GM23248 (cell line): ENCODE data around the gene SSTR5. TPM values are rescaled to one million over a fixed set of nuclear protein-coding genes. Genes with fewer than 3 reads are reported as not detected.

ENCODE experiments used
- DNase-seq: peaks from one replicate; pipeline ENCODE4 v3.0.0-alpha.2; 2015
- H2AFZ ChIP-seq: fragments of 200-600 bp; sonication (generic); 2 replicates; pipeline ENCODE4 v1.6.1; 2016; ENCODE audit warnings: antibody characterized with exemption
- H3F3A ChIP-seq: fragments of 200-600 bp; sonication (generic); 2 replicates; pipeline ENCODE4 v1.6.1; 2016; ENCODE audit warnings: mild to moderate bottlenecking, antibody characterized with exemption, mixed run types; ENCODE audit not compliant: insufficient read depth
- H3K27ac ChIP-seq: fragments of 200-600 bp; sonication (generic); 2 replicates; pipeline ENCODE4 v1.5.1; 2016; ENCODE audit warnings: mild to moderate bottlenecking
- H3K27me3 ChIP-seq: fragments of 200-600 bp; sonication (generic); replicated peaks from 2 replicates; pipeline ENCODE4 v1.6.1; 2016; ENCODE audit warnings: mild to moderate bottlenecking; ENCODE audit not compliant: insufficient read depth
- H3K36me3 ChIP-seq: fragments of 200-600 bp; sonication (generic); 2 replicates; pipeline ENCODE4 v1.6.1; 2016; ENCODE audit warnings: low read depth, mild to moderate bottlenecking
- H3K4me1 ChIP-seq: fragments of 200-600 bp; sonication (generic); 2 replicates; pipeline ENCODE4 v1.6.1; 2016; ENCODE audit warnings: mild to moderate bottlenecking; ENCODE audit not compliant: insufficient read depth
- H3K4me2 ChIP-seq: fragments of 200-600 bp; sonication (generic); one replicate; pipeline ENCODE4 v1.6.1; 2016; ENCODE audit warnings: mild to moderate bottlenecking; ENCODE audit not compliant: unreplicated experiment
- H3K4me3 ChIP-seq: fragments of 200-600 bp; sonication (generic); 2 replicates; pipeline ENCODE4 v1.5.1; 2016; ENCODE audit warnings: mild to moderate bottlenecking
- H3K79me2 ChIP-seq: fragments of 200-600 bp; sonication (generic); 2 replicates; pipeline ENCODE4 v1.6.1; 2016; ENCODE audit warnings: mild to moderate bottlenecking; ENCODE audit not compliant: insufficient read depth
- H3K9ac ChIP-seq: fragments of 200-600 bp; sonication (generic); 2 replicates; pipeline ENCODE4 v1.6.1; 2016; ENCODE audit warnings: mild to moderate bottlenecking
- H3K9me2 ChIP-seq: fragments of 200-600 bp; sonication (generic); 2 replicates; pipeline ENCODE4 v1.6.1; 2016; ENCODE audit warnings: mixed run types, mild to moderate bottlenecking, moderate library complexity; ENCODE audit not compliant: insufficient read depth
- H3K9me3 ChIP-seq: fragments of 200-600 bp; sonication (generic); one replicate; pipeline ENCODE4 v1.6.1; 2017; ENCODE audit warnings: low read depth
- H4K20me1 ChIP-seq: fragments of 200-600 bp; sonication (generic); 2 replicates; pipeline ENCODE4 v1.6.0; 2016; ENCODE audit not compliant: insufficient read depth
- EZH2 ChIP-seq: fragments of 200-600 bp; sonication (generic); IDR thresholded peaks from 2 replicates; pipeline ENCODE4 v1.6.1; 2018; ENCODE audit warnings: antibody characterized with exemption, mild to moderate bottlenecking; ENCODE audit not compliant: insufficient read depth, poor library complexity, severe bottlenecking
- EZH2phosphoT487 ChIP-seq: fragments of 200-600 bp; sonication (generic); IDR thresholded peaks from 2 replicates; pipeline ENCODE4 v1.6.1; 2018; ENCODE audit warnings: antibody characterized with exemption, moderate library complexity, mild to moderate bottlenecking, low read depth; ENCODE audit not compliant: insufficient read depth
- WGBS, 2 experiments: methylation state at CpG; one replicate each; pipeline ENCODE4 v1.1.6; 2015 to 2017; ENCODE audit warnings: low lambda C conversion rate in 2 of 2, low coverage in 1 of 2; ENCODE audit errors: missing lambda C conversion rate in 2 of 2; 5-methylcytosine and 5-hydroxymethylcytosine counted together
- in situ Hi-C: fragments of 300-500 bp; cut with MboI; formaldehyde crosslinking; loops from 2 replicates; pipeline ENCODE4 v1.15.0; 2020
- polyA plus RNA-seq: library from polyadenylated mRNA; unstranded; fragments of >200 nt; fragmentation: Nextera tagmentation; extraction: Ambion mirVana; gene quantifications from 2 replicates; pipeline ENCODE4 v1.2.1, GENCODE V29; 2016
- total RNA-seq: library from RNA; depleted of rRNA; stranded (reverse); fragments of >200 nt; shearing (Covaris generic); gene quantifications from 2 replicates; pipeline ENCODE4 v1.2.3, GENCODE V29; 2014

The SSTR5 gene
- total and polyA plus RNA-seq, 2 experiments from 2014 or later: not detected

GRCh38 chr16:1060416-1061340 lies 11.9 kb upstream of the SSTR5 start:
- no peak for TF ChIP-seq EZH2
- no peak for TF ChIP-seq EZH2phosphoT487
- no peaks in the 10 kb centered on the region for H3K79me2 ChIP-seq
- in situ Hi-C loops: loop anchor here (25.0 kb wide), 1 partner anchor 248 kb away; the partner anchor contains the start of gene GNG13
- H3K9me2 ChIP-seq: no peaks in the 10 kb centered on the region
- peaks cover 15% of the 10 kb centered on the region for H3K27me3 ChIP-seq
- no peak for DNase-seq
- H3K4me3 ChIP-seq: no peak overlapping the region
- H4K20me1 ChIP-seq: no peaks in the 10 kb centered on the region
- no peak overlapping the region for H3K4me2 ChIP-seq
- WGBS, 2 experiments: 62 to 64% methylated on average over 33 to 42 of the region's 42 CpGs
- no peak overlapping the region for H3K9ac ChIP-seq
- no peak overlapping the region for H3K27ac ChIP-seq
- no peaks in the 10 kb centered on the region for H3F3A ChIP-seq
- no peaks in the 10 kb centered on the region for H3K36me3 ChIP-seq
- no peaks in the 10 kb centered on the region for H3K9me3 ChIP-seq
- no peak overlapping the region for H2AFZ ChIP-seq
- no peaks in the 10 kb centered on the region for H3K4me1 ChIP-seq

DNA sequence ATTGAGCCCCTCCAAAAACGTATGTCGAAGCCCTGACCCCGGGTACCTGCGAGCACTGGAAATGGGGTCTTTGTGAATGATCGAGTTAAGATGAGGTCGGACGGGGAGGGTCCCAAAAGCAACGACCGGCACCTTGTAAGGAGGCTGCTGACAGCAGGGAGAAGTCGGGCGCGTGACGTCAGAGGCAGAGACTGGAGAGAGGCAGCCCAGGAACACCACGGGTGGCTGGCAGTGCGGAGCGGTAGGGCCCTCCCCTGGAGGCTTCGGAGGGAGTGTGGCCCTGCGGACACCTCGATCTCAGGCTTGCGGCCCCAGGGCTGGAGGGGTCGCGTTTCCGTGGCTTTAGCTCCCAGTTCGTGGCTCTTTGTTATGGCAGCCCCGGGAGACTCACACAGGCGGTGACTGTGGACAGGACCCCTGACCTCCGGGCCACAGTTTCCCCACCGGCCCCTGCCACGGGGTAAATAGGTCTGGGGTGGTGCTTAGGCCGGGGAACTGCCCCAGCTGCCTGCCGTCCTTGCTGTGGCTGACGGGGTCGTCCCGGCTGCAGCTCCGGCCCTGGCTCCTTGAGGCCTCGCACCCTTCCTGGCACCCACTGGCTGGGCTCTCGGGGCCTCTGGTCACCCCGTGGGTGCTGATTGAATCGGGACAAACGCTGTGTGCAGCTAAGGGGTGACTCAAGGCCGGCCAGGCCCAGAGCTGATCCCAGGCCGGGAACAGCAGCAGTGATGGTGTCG lies 10.6 kb upstream of the SSTR5 start:
- no peak for DNase-seq
- no peaks in the 10 kb centered on the region for H3K36me3 ChIP-seq
- H2AFZ ChIP-seq: no peak overlapping the region
- H3K79me2 ChIP-seq: no peaks in the 10 kb centered on the region
- H3K4me1 ChIP-seq: no peaks in the 10 kb centered on the region
- in situ Hi-C loops: loop anchor here (25.0 kb wide), 1 partner anchor 250 kb away; the partner anchor contains the start of gene GNG13
- no peak overlapping the region for H3K4me2 ChIP-seq
- 70 to 74% methylated on average over 40 to 43 of the region's 43 CpGs for WGBS, 2 experiments
- no peak for TF ChIP-seq EZH2
- TF ChIP-seq EZH2phosphoT487: no peak
- H3K9me2 ChIP-seq: no peaks in the 10 kb centered on the region
- no peak overlapping the region for H3K9ac ChIP-seq
- no peaks in the 10 kb centered on the region for H4K20me1 ChIP-seq
- no peak overlapping the region for H3K4me3 ChIP-seq
- H3K27me3 ChIP-seq: peaks cover 16% of the 10 kb centered on the region
- no peak overlapping the region for H3K27ac ChIP-seq
- no peaks in the 10 kb centered on the region for H3K9me3 ChIP-seq
- no peaks in the 10 kb centered on the region for H3F3A ChIP-seq

GRCh38 chr16:1062895-1063294 lies 9.7 kb upstream of the SSTR5 start:
- no peaks in the 10 kb centered on the region for H3K79me2 ChIP-seq
- no peaks in the 10 kb centered on the region for H3K4me1 ChIP-seq
- H4K20me1 ChIP-seq: no peaks in the 10 kb centered on the region
- no peak overlapping the region for H3K27ac ChIP-seq
- in situ Hi-C loops: loop anchor here (25.0 kb wide), 1 partner anchor 251 kb away; the partner anchor contains the start of gene GNG13
- no peaks in the 10 kb centered on the region for H3K9me2 ChIP-seq
- peaks cover 16% of the 10 kb centered on the region for H3K27me3 ChIP-seq
- TF ChIP-seq EZH2 (no peak), EZH2phosphoT487 (no peak)
- no peak overlapping the region for H2AFZ ChIP-seq
- no peak overlapping the region for H3K9ac ChIP-seq
- H3K4me3 ChIP-seq: no peak overlapping the region
- no peaks in the 10 kb centered on the region for H3K9me3 ChIP-seq
- H3K36me3 ChIP-seq: no peaks in the 10 kb centered on the region
- no peak overlapping the region for H3K4me2 ChIP-seq
- no peaks in the 10 kb centered on the region for H3F3A ChIP-seq
- WGBS, 2 experiments: 44 to 51% methylated on average over 14 to 20 of the region's 20 CpGs
- DNase-seq: no peak

DNA sequence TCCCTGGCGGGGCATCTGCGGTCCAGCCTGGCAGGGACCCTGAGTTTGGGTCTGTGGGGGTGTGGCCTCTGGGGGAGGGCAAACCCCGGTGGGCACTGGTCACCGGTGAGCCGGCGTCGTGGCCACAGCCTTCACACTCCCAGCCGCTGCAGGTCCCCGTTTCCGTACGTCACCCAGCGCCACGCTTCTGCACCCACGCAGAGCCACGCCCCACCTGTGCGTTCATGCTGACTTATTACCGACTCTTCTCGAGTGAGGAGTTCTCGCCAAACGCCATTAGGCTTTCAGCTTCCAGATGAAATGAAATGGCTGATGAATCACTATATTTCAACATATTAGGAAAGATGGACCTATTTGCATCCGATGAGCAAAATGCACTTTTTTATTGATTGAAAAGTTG lies 8.8 kb upstream of the SSTR5 start:
- DNase-seq: no peak
- TF ChIP-seq EZH2phosphoT487 (no peak), EZH2 (no peak)
- Histone ChIP-seq H3K36me3 (no peaks in the 10 kb centered on the region), H3K27me3 (peaks cover 16% of the 10 kb centered on the region), H3K9ac (no peak overlapping the region), H3K9me2 (no peaks in the 10 kb centered on the region), H3K4me2 (no peak overlapping the region), H3F3A (no peaks in the 10 kb centered on the region), H3K79me2 (no peaks in the 10 kb centered on the region), H3K4me1 (no peaks in the 10 kb centered on the region), H3K4me3 (no peak overlapping the region), H4K20me1 (no peaks in the 10 kb centered on the region), H3K9me3 (no peaks in the 10 kb centered on the region), H2AFZ (no peak overlapping the region), H3K27ac (no peak overlapping the region)
- in situ Hi-C loops: loop anchor here (25.0 kb wide), 1 partner anchor 251 kb away; the partner anchor contains the start of gene GNG13
- 69% methylated on average over 14 to 21 of the region's 21 CpGs for WGBS, 2 experiments
